DND-41 (cell line): ENCODE measurements around the gene ARL5B.
"Not testable (repeated sequence)": the region's sequence is repeated elsewhere in the genome, so short reads cannot be mapped to it uniquely, and the experiment has no call there.

Source experiments
- ATAC-seq: fragments of 200-7000 bp; cut with Tn5 transposase; 3 replicates; pipeline ENCODE4 v1.9.1; 2021; ENCODE audit warnings: low read depth; ENCODE audit not compliant: insufficient read depth
- DNase-seq: peaks from one replicate; pipeline ENCODE4 v3.0.0-alpha.2; 2020
- H2AFZ ChIP-seq: 2 replicates; pipeline ENCODE4 v1.6.0; 2012; ENCODE audit warnings: low read depth, low read length
- H3K27ac ChIP-seq: 2 replicates; pipeline ENCODE4 v1.5.1; 2012; ENCODE audit warnings: low read length, inconsistent platforms
- H3K27me3 ChIP-seq: fragments of 200-600 bp; sonication (generic); 2 replicates; pipeline ENCODE4 v1.6.0; 2012; ENCODE audit warnings: low read length, mild to moderate bottlenecking, inconsistent platforms; ENCODE audit not compliant: insufficient read depth, poor library complexity
- H3K36me3 ChIP-seq: 2 replicates; pipeline ENCODE4 v1.5.1; 2012; ENCODE audit warnings: low read length, inconsistent platforms; ENCODE audit not compliant: insufficient read depth
- H3K4me1 ChIP-seq: 2 replicates; pipeline ENCODE4 v1.5.1; 2012; ENCODE audit warnings: mild to moderate bottlenecking, low read length; ENCODE audit not compliant: insufficient read depth
- H3K4me2 ChIP-seq: 2 replicates; pipeline ENCODE4 v1.6.0; 2012; ENCODE audit warnings: mild to moderate bottlenecking, moderate library complexity, low read length, inconsistent platforms; ENCODE audit not compliant: insufficient read depth
- H3K4me3 ChIP-seq, 2 experiments: fragments of 200-600 bp in 1 of 2; shearing (Covaris generic) in 1 of 2; 2 replicates each; pipeline ENCODE4 v1.5.1; 2012 to 2016; ENCODE audit warnings: inconsistent platforms in 2 of 2, low read length in 2 of 2, mild to moderate bottlenecking in 2 of 2, low read depth in 1 of 2, moderate library complexity in 1 of 2
- H3K79me2 ChIP-seq: 2 replicates; pipeline ENCODE4 v1.6.0; 2012; ENCODE audit warnings: low read length, inconsistent platforms; ENCODE audit not compliant: insufficient read depth
- H3K9ac ChIP-seq: 2 replicates; pipeline ENCODE4 v1.6.0; 2012; ENCODE audit warnings: low read depth, mild to moderate bottlenecking, inconsistent platforms, low read length, moderate library complexity
- H3K9me3 ChIP-seq: 2 replicates; pipeline ENCODE4 v1.5.1; 2012; ENCODE audit warnings: low read length, moderate library complexity, mild to moderate bottlenecking, inconsistent platforms; ENCODE audit not compliant: insufficient read depth, severe bottlenecking
- H4K20me1 ChIP-seq: 2 replicates; pipeline ENCODE4 v1.6.0; 2012; ENCODE audit warnings: low read length; ENCODE audit not compliant: insufficient read depth
- EZH2 ChIP-seq: IDR thresholded peaks from 3 replicates; pipeline ENCODE4 v1.6.1; 2012; ENCODE audit warnings: borderline replicate concordance, low read depth, mild to moderate bottlenecking, moderate library complexity, low read length, inconsistent platforms; ENCODE audit not compliant: severe bottlenecking
- TF ChIP-seq, protein P1 (sequence below): IDR thresholded peaks from 2 replicates; pipeline ENCODE4 v1.5.1; 2012; ENCODE audit warnings: borderline replicate concordance, low read length, moderate library complexity, mild to moderate bottlenecking; ENCODE audit not compliant: poor library complexity, severe bottlenecking; ENCODE audit errors: extremely low read depth

The ARL5B gene

DNA sequence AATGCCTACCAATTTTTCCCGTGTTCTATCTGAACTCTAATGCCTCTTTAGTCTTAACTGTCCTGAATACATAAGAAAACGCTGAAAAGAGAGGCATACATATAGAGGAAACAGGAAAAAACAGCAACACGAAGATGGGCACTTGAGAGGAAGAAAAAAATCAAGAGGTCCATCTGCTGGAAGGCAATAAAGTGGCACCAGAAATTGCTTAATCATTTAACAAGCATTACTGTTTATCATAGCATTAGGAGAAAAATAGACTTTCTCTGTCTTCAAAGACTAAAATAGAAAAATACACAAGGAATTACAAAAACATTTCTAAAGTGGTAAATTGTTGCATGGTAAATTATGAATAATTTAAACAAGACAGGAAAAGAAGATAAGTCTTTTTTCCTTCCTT lies 42.9 kb upstream of the ARL5B start:
- Histone ChIP-seq H3K9me3 (no peaks in the 10 kb centered on the region), H4K20me1 (no peaks in the 10 kb centered on the region), H3K9ac (no peak overlapping the region), H3K36me3 (peaks cover 54% of the 10 kb centered on the region), H3K27me3 (no peaks in the 10 kb centered on the region), H3K79me2 (no peaks in the 10 kb centered on the region), H3K4me3 (no peak overlapping the region), H2AFZ (no peak overlapping the region), H3K4me1 (no peaks in the 10 kb centered on the region), H3K27ac (no peak overlapping the region), H3K4me2 (no peak overlapping the region)
- ATAC-seq = no peak
- DNase-seq = no peak
- no peak for TF ChIP-seq EZH2
- TF ChIP-seq, protein P1, sequence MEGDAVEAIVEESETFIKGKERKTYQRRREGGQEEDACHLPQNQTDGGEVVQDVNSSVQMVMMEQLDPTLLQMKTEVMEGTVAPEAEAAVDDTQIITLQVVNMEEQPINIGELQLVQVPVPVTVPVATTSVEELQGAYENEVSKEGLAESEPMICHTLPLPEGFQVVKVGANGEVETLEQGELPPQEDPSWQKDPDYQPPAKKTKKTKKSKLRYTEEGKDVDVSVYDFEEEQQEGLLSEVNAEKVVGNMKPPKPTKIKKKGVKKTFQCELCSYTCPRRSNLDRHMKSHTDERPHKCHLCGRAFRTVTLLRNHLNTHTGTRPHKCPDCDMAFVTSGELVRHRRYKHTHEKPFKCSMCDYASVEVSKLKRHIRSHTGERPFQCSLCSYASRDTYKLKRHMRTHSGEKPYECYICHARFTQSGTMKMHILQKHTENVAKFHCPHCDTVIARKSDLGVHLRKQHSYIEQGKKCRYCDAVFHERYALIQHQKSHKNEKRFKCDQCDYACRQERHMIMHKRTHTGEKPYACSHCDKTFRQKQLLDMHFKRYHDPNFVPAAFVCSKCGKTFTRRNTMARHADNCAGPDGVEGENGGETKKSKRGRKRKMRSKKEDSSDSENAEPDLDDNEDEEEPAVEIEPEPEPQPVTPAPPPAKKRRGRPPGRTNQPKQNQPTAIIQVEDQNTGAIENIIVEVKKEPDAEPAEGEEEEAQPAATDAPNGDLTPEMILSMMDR = no peak

DNA sequence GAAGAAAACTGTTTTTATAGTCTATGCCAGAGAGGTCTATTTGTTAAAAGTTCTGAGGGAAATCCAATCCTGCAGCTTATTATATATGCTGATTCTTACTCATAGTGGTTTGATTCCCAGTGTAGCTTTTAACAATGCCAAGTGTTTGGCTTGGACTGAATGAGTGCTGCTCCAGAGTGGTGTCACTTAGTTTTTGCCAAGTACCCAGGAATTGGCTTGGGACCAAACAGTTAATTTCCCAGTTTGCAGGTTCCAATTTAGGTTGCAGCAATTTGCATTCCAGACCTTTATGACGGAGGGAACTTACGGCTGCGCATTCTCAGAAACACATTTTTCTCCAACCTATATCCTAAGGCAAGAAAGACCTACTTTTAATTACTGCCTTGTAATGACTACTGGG lies 40.2 kb upstream of the ARL5B start:
- no peak overlapping the region for H3K4me2 ChIP-seq
- TF ChIP-seq EZH2 = no peak
- TF ChIP-seq, protein P1 = no peak
- H2AFZ ChIP-seq = no peak overlapping the region
- H3K9ac ChIP-seq = no peak overlapping the region
- no peak overlapping the region for H3K4me3 ChIP-seq
- no peaks in the 10 kb centered on the region for H3K79me2 ChIP-seq
- peaks cover 49% of the 10 kb centered on the region for H3K36me3 ChIP-seq
- no peaks in the 10 kb centered on the region for H4K20me1 ChIP-seq
- H3K9me3 ChIP-seq = no peaks in the 10 kb centered on the region
- no peak for DNase-seq
- H3K27ac ChIP-seq = no peak overlapping the region
- no peaks in the 10 kb centered on the region for H3K27me3 ChIP-seq
- no peaks in the 10 kb centered on the region for H3K4me1 ChIP-seq
- ATAC-seq = no peak

DNA sequence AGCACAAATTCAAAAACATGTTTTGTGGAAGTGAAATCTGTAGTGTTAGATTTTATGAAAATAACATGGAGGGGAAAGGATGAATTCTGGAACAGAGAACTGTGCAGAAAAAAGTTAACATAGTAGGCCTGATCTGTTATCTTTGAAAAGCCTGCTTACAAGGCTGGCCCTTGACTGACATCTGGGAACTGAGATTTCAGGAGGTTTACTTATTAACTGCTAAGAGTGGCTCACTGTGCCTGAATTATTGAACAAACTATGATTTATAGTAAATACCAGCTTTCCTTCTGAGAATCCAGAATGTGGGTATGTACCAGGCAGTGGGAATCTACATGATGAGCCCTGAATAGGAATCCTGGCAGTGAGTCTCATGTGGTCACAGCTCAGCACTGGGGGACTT lies 38.4 kb upstream of the ARL5B start:
- no peak for ATAC-seq
- H2AFZ ChIP-seq = no peak overlapping the region
- no peak overlapping the region for H3K4me3 ChIP-seq
- no peak overlapping the region for H3K9ac ChIP-seq
- no peaks in the 10 kb centered on the region for H3K27me3 ChIP-seq
- no peaks in the 10 kb centered on the region for H3K4me1 ChIP-seq
- no peaks in the 10 kb centered on the region for H4K20me1 ChIP-seq
- H3K27ac ChIP-seq = no peak overlapping the region
- H3K79me2 ChIP-seq = no peaks in the 10 kb centered on the region
- peaks cover 48% of the 10 kb centered on the region for H3K36me3 ChIP-seq
- DNase-seq = no peak
- H3K9me3 ChIP-seq = no peaks in the 10 kb centered on the region
- TF ChIP-seq, protein P1 = no peak
- TF ChIP-seq EZH2 = no peak
- H3K4me2 ChIP-seq = no peak overlapping the region

DNA sequence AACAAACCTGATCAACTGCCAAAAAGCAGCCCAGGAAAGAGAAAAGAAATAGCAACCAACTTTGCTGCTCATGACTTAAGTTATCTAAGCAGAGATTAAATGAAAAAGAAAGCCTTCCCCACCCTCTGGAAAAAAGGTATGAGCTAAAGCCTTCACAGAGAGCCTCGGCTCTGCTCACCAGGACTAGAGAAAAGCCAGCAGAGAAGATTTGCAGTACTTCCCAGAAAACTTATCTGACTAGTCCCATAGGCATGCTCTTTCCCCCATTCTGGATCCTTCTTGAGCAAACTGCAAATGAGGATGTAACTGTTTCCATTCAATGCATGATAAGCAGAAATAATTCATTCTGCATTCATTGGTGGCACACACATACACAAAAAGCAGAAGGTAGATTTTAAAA lies 35.6 kb upstream of the ARL5B start:
- DNase-seq, H3K4me2 ChIP-seq, H3K4me3 ChIP-seq, H3K79me2 ChIP-seq, ATAC-seq, H3K27me3 ChIP-seq, H3K27ac ChIP-seq, H3K9ac ChIP-seq, H3K9me3 ChIP-seq, H3K4me1 ChIP-seq, H4K20me1 ChIP-seq, H2AFZ ChIP-seq: not testable (repeated sequence)
- H3K36me3 ChIP-seq = peaks cover 33% of the 10 kb centered on the region
